GM12878 (cell line): Measurements from ENCODE around the gene PTCH2. TPM values are rescaled to one million over a fixed set of nuclear protein-coding genes. Genes with fewer than 3 reads are reported as not detected.

ENCODE experiments used
- BCL3 ChIP-seq: IDR thresholded peaks from 2 replicates; pipeline ENCODE4 v1.6.1; 2011; ENCODE audit warnings: borderline replicate concordance, low read depth, mild to moderate bottlenecking, moderate library complexity, low read length; ENCODE audit not compliant: insufficient read depth, poor library complexity, severe bottlenecking
- CTCF ChIP-seq, 3 experiments: IDR thresholded peaks in 2 of 3; conservative IDR thresholded peaks in 1 of 3; 2 replicates each; pipeline ENCODE4 v1.5.1; 2011; ENCODE audit warnings: low read depth in 3 of 3, low read length in 3 of 3, mild to moderate bottlenecking in 3 of 3, control low read depth in 2 of 3, moderate library complexity in 2 of 3, inconsistent platforms in 1 of 3, mixed read lengths in 1 of 3; ENCODE audit not compliant: control insufficient read depth in 2 of 3, insufficient read depth in 1 of 3; ENCODE audit errors: extremely low read depth in 1 of 3
- E2F4 ChIP-seq: IDR thresholded peaks from 2 replicates; pipeline ENCODE4 v1.6.1; 2012; ENCODE audit warnings: low read depth, low read length, improper control_type of control experiment
- EED ChIP-seq: sonication (generic); IDR thresholded peaks from 2 replicates; pipeline ENCODE4 v1.6.1; 2016; ENCODE audit warnings: antibody characterized with exemption, low read depth
- EP300 ChIP-seq, 2 experiments: fragments of 150-350 bp in 1 of 2; IDR thresholded peaks; 2 replicates each; pipeline ENCODE4 v1.6.1; 2011 to 2012; ENCODE audit warnings: low read depth in 2 of 2, low read length in 2 of 2, borderline replicate concordance in 1 of 2, improper control_type of control experiment in 1 of 2, inconsistent platforms in 1 of 2; ENCODE audit not compliant: control insufficient read depth in 1 of 2
- FOS ChIP-seq: IDR thresholded peaks from 3 replicates; pipeline ENCODE4 v1.6.1; 2011; ENCODE audit warnings: borderline replicate concordance; ENCODE audit not compliant: insufficient read length; ENCODE audit errors: extremely low read depth
- GATAD2B ChIP-seq: fragments of 450-650 bp; conservative IDR thresholded peaks from 2 replicates; pipeline ENCODE4 v1.6.1; 2017; ENCODE audit warnings: low read depth, mild to moderate bottlenecking, moderate library complexity
- KAT2A ChIP-seq: conservative IDR thresholded peaks from 2 replicates; pipeline ENCODE4 v1.6.1; 2011; ENCODE audit warnings: low read depth, low read length; ENCODE audit not compliant: control insufficient read depth
- MXI1 ChIP-seq: fragments of 150-350 bp; IDR thresholded peaks from 2 replicates; pipeline ENCODE4 v1.6.1; 2011; ENCODE audit warnings: low read depth, mild to moderate bottlenecking, inconsistent platforms, low read length, improper control_type of control experiment
- NFXL1 ChIP-seq: fragments of 450-650 bp; IDR thresholded peaks from 2 replicates; pipeline ENCODE4 v1.6.1; 2017; ENCODE audit warnings: antibody characterized with exemption, mild to moderate bottlenecking, borderline replicate concordance
- NKRF ChIP-seq: fragments of 450-650 bp; conservative IDR thresholded peaks from 2 replicates; pipeline ENCODE4 v1.6.1; 2017; ENCODE audit warnings: mild to moderate bottlenecking, moderate library complexity
- PAX8 ChIP-seq: fragments of 450-650 bp; IDR thresholded peaks from 2 replicates; pipeline ENCODE4 v1.6.1; 2017; ENCODE audit warnings: mild to moderate bottlenecking, moderate library complexity
- PKNOX1 ChIP-seq: fragments of 450-650 bp; IDR thresholded peaks from 2 replicates; pipeline ENCODE4 v1.6.1; 2016; ENCODE audit warnings: mild to moderate bottlenecking
- POLR2A ChIP-seq: IDR thresholded peaks from 2 replicates; pipeline ENCODE4 v1.6.1; 2011; ENCODE audit warnings: low read depth, mild to moderate bottlenecking, low read length
- POLR2AphosphoS5 ChIP-seq: IDR thresholded peaks from 2 replicates; pipeline ENCODE4 v1.6.1; 2011; ENCODE audit warnings: mild to moderate bottlenecking, low read length, inconsistent platforms
- RB1 ChIP-seq: fragments of 450-650 bp; formaldehyde crosslinking; IDR thresholded peaks from 2 replicates; pipeline ENCODE4 v1.6.1; 2017; ENCODE audit warnings: mild to moderate bottlenecking, borderline replicate concordance
- SUZ12 ChIP-seq: fragments of 200-600 bp; sonication (generic); IDR thresholded peaks from one replicate; pipeline ENCODE4 v1.6.1; 2018; ENCODE audit warnings: antibody characterized with exemption, mild to moderate bottlenecking; ENCODE audit not compliant: unreplicated experiment
- TAF1 ChIP-seq: IDR thresholded peaks from 2 replicates; pipeline ENCODE4 v1.6.1; 2011; ENCODE audit warnings: mild to moderate bottlenecking, low read depth, low read length, borderline replicate concordance
- ZNF207 ChIP-seq: fragments of 450-650 bp; IDR thresholded peaks from 2 replicates; pipeline ENCODE4 v1.6.1; 2014; ENCODE audit warnings: antibody characterized with exemption, mild to moderate bottlenecking, borderline replicate concordance
- ZNF24 ChIP-seq: fragments of 450-650 bp; IDR thresholded peaks from 2 replicates; pipeline ENCODE4 v1.6.1; 2017; ENCODE audit warnings: antibody characterized with exemption, mild to moderate bottlenecking
- ZSCAN29 ChIP-seq: fragments of 450-650 bp; IDR thresholded peaks from 2 replicates; pipeline ENCODE4 v1.6.1; 2017; ENCODE audit warnings: mild to moderate bottlenecking, moderate library complexity
- polyA plus RNA-seq, 11 experiments: library from polyadenylated mRNA; depleted of rRNA in 4 of 11; unstranded in 6 of 11; stranded (reverse) in 5 of 11; fragments of >200 nt; fragmentation: Nextera tagmentation in 4 of 11; fragmentation: Illumina TruSeq in 1 of 11; extraction: Ambion mirVana in 4 of 11; extraction: Trizol in 1 of 11; gene quantifications; 1 replicate in 1 of 11; 2 replicates in 10 of 11; pipeline versions ENCODE4 v1.2.1 to v1.2.3, GENCODE V29; 2011 to 2016; ENCODE audit warnings: inconsistent platforms in 2 of 11, missing spikeins in 2 of 11, low read depth in 1 of 11
- total RNA-seq, 4 experiments: library from RNA; depleted of rRNA in 3 of 4; stranded (reverse); fragments of >200 nt in 3 of 4; fragmentation: Illumina TruSeq in 1 of 4; extraction: Trizol in 1 of 4; gene quantifications; 2 replicates each; pipeline versions ENCODE4 v1.2.1 to v1.2.3, GENCODE V29; 2013 to 2021

Gene PTCH2
- total and polyA plus RNA-seq, 10 of the 15 experiments (the other 5 are each of a cell fraction or from before 2014, with no cell fraction given), result 0.03 to 8.4 (median 0.10) TPM

GRCh38 chr1:44775078-44775929 is 67.7 kb downstream of the PTCH2 start, which contains the start of gene RPS8 (continued):
- TF ChIP-seq PKNOX1 (peak; percentile 28; the same call in 1 of the 2 replicates), KAT2A (no peak), ZNF207 (peak; percentile 84), SUZ12 (no peak), E2F4 (no peak), CTCF (IDR thresholded peaks at IDR 0.05 in 2 of 3, conservative IDR thresholded peaks at IDR 0.05 in 1 of 3; ENCODE audit: control insufficient read depth in 2 of 3, extremely low read depth in 1 of 3, insufficient read depth in 1 of 3, low read depth in 3 of 3, low read length in 3 of 3) (no peak), EED (no peak; the same call in 1 of the 2 replicates), NKRF (peak; percentile 79), POLR2A (peak; percentile 99), FOS (no peak), MXI1 (peak; percentile 65), PAX8 (peak; percentile 79; the same call in 1 of the 2 replicates), GATAD2B (peak; percentile 87), NFXL1 (no peak), POLR2AphosphoS5 (peak; percentile 100), RB1 (peak; percentile 87; the same call in 1 of the 2 replicates), EP300 (IDR thresholded peaks at IDR 0.05; ENCODE audit: borderline replicate concordance in 1 of 2, control insufficient read depth in 1 of 2, low read depth in 2 of 2, low read length in 2 of 2) (no peak), BCL3 (peak; percentile 44), ZSCAN29 (peak; percentile 79; the same call in 1 of the 2 replicates), ZNF24 (peak; percentile 72; the same call in 1 of the 2 replicates), TAF1 (peak; percentile 99)
